ENCODE data around the gene PAK1. TPM values are rescaled to one million over a fixed set of nuclear protein-coding genes. Genes with fewer than 3 reads are reported as not detected.

PAK1 gene
- total RNA-seq, 1 donor from 2014 or later, result 127 TPM

DNA sequence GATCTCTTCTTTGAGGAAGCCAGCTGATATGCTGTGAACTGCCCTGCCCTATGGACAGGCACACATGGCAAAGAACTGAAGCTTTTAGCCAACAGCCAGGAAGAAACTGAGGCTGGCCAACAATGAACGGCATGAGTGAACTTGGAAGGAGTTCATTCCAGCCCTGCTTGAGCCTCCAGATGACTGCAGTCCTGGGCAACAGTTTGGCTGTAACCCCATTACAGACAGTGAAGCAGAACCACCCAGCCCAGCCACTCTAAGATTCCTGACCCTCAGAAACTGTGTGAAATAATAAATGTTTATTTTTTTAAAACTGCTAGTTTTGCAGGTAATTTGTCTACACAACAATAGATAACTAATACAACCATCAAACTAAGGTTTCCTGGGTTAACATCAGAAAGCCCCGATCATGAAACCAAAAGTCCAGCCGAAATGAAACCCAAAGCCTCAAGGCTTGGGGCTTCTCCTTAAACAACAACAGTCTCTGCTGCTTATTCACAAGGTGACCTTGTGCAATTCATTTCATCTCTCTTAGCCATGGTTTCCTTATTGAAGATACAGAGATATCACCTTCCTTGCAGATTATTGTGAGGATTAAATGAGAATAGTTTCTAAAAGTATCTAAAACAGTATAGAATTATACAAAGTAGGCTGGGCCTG is 31.4 kb downstream of the PAK1 start:
- H3K4me1 Mint-ChIP-seq (ENCODE audit: low read depth), result peaks cover 25% of the 10 kb centered on the region
- no peak for DNase-seq (ENCODE audit: low spot score, unreplicated experiment)
- H3K9me3 Mint-ChIP-seq (ENCODE audit: low read depth), result no peaks in the 10 kb centered on the region
- TF ChIP-seq, protein P1, sequence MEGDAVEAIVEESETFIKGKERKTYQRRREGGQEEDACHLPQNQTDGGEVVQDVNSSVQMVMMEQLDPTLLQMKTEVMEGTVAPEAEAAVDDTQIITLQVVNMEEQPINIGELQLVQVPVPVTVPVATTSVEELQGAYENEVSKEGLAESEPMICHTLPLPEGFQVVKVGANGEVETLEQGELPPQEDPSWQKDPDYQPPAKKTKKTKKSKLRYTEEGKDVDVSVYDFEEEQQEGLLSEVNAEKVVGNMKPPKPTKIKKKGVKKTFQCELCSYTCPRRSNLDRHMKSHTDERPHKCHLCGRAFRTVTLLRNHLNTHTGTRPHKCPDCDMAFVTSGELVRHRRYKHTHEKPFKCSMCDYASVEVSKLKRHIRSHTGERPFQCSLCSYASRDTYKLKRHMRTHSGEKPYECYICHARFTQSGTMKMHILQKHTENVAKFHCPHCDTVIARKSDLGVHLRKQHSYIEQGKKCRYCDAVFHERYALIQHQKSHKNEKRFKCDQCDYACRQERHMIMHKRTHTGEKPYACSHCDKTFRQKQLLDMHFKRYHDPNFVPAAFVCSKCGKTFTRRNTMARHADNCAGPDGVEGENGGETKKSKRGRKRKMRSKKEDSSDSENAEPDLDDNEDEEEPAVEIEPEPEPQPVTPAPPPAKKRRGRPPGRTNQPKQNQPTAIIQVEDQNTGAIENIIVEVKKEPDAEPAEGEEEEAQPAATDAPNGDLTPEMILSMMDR (IDR thresholded peaks at IDR 0.05; ENCODE audit: unreplicated experiment), result no peak
- no peak overlapping the region for H3K4me3 Mint-ChIP-seq (ENCODE audit: low read depth)
- no peak overlapping the region for H3K27ac Mint-ChIP-seq
- H3K36me3 Mint-ChIP-seq (ENCODE audit: insufficient read depth), result peaks cover 2% of the 10 kb centered on the region
- H3K27me3 Mint-ChIP-seq, result no peaks in the 10 kb centered on the region

DNA sequence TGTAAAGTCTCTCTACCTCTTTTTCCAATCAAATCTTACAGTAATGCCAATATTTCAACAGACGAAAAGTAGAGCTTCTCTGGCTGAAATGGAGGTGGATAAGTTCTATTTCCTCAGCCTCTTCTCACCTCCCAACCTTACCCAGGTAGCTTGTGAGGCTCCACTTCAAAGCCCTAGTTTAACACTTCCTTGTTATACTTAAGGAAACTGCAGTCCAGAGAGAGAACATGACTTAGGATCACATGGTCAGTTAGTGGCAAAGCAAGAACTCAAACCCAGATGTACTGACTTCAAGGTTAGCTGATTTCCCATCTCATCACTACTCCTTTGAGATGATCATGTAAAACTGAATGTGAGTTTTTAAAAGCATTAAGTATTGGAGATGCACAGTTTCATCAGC is 32.5 kb downstream of the PAK1 start:
- no peak overlapping the region for H3K27ac Mint-ChIP-seq
- TF ChIP-seq, protein P1 (IDR thresholded peaks at IDR 0.05; ENCODE audit: unreplicated experiment), result no peak
- no peaks in the 10 kb centered on the region for H3K27me3 Mint-ChIP-seq
- DNase-seq (ENCODE audit: low spot score, unreplicated experiment), result no peak
- H3K36me3 Mint-ChIP-seq (ENCODE audit: insufficient read depth), result peaks cover 2% of the 10 kb centered on the region
- H3K4me1 Mint-ChIP-seq (ENCODE audit: low read depth), result peaks cover 28% of the 10 kb centered on the region
- no peak overlapping the region for H3K4me3 Mint-ChIP-seq (ENCODE audit: low read depth)
- no peaks in the 10 kb centered on the region for H3K9me3 Mint-ChIP-seq (ENCODE audit: low read depth)

- no peak for DNase-seq (ENCODE audit: low spot score, unreplicated experiment)
- Mint-ChIP-seq H3K9me3 (ENCODE audit: low read depth) (no peaks in the 10 kb centered on the region), H3K4me3 (ENCODE audit: low read depth) (no peak overlapping the region), H3K27ac (no peak overlapping the region), H3K27me3 (no peaks in the 10 kb centered on the region), H3K4me1 (ENCODE audit: low read depth) (peaks cover 29% of the 10 kb centered on the region), H3K36me3 (ENCODE audit: insufficient read depth) (peaks cover 2% of the 10 kb centered on the region)
- TF ChIP-seq, protein P1 (IDR thresholded peaks at IDR 0.05; ENCODE audit: unreplicated experiment), result no peak
Observed at GRCh38 chr11:77440678-77441077, 33.2 kb downstream of the PAK1 start.

GRCh38 chr11:77438487-77438886 is 35.4 kb downstream of the PAK1 start:
- DNase-seq (ENCODE audit: low spot score, unreplicated experiment), result no peak
- TF ChIP-seq, protein P1 (IDR thresholded peaks at IDR 0.05; ENCODE audit: unreplicated experiment), result no peak
- Mint-ChIP-seq H3K27ac (no peak overlapping the region), H3K9me3 (ENCODE audit: low read depth) (no peaks in the 10 kb centered on the region), H3K4me1 (ENCODE audit: low read depth) (peaks cover 20% of the 10 kb centered on the region), H3K4me3 (ENCODE audit: low read depth) (no peak overlapping the region), H3K36me3 (ENCODE audit: insufficient read depth) (no peaks in the 10 kb centered on the region), H3K27me3 (no peaks in the 10 kb centered on the region)

- no peak for DNase-seq (ENCODE audit: low spot score, unreplicated experiment)
- H3K9me3 Mint-ChIP-seq (ENCODE audit: low read depth), result no peaks in the 10 kb centered on the region
- no peaks in the 10 kb centered on the region for H3K36me3 Mint-ChIP-seq (ENCODE audit: insufficient read depth)
- H3K4me1 Mint-ChIP-seq (ENCODE audit: low read depth), result peaks cover 20% of the 10 kb centered on the region
- H3K27me3 Mint-ChIP-seq, result no peaks in the 10 kb centered on the region
- no peak overlapping the region for H3K4me3 Mint-ChIP-seq (ENCODE audit: low read depth)
- H3K27ac Mint-ChIP-seq, result no peak overlapping the region
- TF ChIP-seq, protein P1 (IDR thresholded peaks at IDR 0.05; ENCODE audit: unreplicated experiment), result no peak
Observed at GRCh38 chr11:77436969-77437368, 36.9 kb downstream of the PAK1 start.
